AG09319 (cell line): ENCODE data around the gene ECM1.
A peak's percentile ranks its signal among the peaks of the same experiment; 100 is the strongest.

ENCODE experiments used
- DNase-seq: peaks from one replicate; pipeline ENCODE4 v3.0.0-alpha.2; 2010; ENCODE audit warnings: low read depth; ENCODE audit errors: extremely low read depth
- TF ChIP-seq, protein P1 (sequence below): IDR thresholded peaks from 2 replicates; pipeline ENCODE4 v1.5.1; 2011; ENCODE audit warnings: low read depth, mild to moderate bottlenecking, inconsistent platforms, low read length, moderate library complexity

Gene ECM1

GRCh38 chr1:150476754-150477153 lies 31.2 kb upstream of the ECM1 start:
- TF ChIP-seq, protein P1, sequence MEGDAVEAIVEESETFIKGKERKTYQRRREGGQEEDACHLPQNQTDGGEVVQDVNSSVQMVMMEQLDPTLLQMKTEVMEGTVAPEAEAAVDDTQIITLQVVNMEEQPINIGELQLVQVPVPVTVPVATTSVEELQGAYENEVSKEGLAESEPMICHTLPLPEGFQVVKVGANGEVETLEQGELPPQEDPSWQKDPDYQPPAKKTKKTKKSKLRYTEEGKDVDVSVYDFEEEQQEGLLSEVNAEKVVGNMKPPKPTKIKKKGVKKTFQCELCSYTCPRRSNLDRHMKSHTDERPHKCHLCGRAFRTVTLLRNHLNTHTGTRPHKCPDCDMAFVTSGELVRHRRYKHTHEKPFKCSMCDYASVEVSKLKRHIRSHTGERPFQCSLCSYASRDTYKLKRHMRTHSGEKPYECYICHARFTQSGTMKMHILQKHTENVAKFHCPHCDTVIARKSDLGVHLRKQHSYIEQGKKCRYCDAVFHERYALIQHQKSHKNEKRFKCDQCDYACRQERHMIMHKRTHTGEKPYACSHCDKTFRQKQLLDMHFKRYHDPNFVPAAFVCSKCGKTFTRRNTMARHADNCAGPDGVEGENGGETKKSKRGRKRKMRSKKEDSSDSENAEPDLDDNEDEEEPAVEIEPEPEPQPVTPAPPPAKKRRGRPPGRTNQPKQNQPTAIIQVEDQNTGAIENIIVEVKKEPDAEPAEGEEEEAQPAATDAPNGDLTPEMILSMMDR, result no peak
- DNase-seq, result no peak

GRCh38 chr1:150477320-150477719 lies 30.6 kb upstream of the ECM1 start:
- TF ChIP-seq, protein P1, result no peak
- DNase-seq, result no peak

DNA sequence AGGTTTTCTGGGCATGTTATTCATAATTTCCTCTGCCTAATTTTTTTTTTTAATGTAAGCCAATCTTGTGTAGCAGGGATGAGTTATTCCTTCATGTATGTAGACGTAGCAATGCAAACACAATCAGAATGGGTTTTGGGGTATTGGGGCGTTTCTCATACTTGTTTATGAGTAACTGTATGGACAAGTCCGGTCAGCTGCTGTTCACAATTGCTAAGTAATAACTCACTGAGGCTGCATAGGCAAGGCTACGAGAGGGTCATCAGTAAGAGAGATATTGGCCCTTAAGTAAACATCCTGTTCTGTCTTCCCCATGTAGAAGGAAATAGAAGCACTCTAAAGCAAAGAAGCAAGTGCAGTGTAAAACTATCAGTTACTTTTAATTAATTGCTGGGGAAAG lies 30.2 kb upstream of the ECM1 start:
- TF ChIP-seq, protein P1, result no peak
- DNase-seq, result no peak

DNA sequence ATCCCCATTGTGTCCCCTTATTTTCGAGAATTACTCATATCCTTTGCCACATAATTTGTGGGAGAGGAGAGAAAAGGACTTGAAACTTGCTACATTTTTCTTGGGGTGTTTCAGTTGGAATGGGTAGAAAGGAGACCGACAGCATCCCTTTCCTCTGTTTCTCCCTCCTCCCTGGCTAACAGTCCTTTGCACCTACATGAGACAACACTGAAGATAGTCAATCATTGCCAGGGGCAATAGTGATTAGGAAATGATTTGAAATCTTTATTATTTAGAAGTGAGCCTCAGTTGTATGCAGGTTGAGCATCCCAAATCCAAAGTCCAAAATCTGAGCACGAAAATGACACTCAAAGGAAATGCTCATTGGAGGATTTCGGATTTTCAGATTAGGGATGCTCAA lies 28.5 kb upstream of the ECM1 start:
- TF ChIP-seq, protein P1, result no peak
- DNase-seq, result no peak

DNA sequence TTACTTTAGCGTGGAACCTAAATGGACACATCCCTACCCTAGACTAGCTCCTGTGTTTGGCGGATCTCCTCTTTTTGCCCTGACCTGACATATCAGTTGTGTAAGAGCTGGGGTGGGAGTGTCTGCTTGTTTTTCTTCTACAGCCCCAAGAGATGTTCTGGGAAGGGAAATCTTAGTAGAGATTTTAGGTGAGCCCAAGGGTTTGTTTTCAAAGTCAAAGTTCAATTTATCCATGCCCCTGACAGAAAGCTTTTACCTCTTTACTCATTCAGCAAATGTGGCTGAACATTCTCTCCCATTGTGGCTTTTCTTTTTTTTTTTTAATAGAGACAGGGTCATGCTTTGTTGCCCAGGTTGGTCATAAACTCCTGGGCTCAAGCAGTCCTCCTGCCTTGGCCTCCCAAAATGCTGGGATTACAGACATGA lies 28.0 kb upstream of the ECM1 start:
- no peak for DNase-seq
- TF ChIP-seq, protein P1, result no peak

DNA sequence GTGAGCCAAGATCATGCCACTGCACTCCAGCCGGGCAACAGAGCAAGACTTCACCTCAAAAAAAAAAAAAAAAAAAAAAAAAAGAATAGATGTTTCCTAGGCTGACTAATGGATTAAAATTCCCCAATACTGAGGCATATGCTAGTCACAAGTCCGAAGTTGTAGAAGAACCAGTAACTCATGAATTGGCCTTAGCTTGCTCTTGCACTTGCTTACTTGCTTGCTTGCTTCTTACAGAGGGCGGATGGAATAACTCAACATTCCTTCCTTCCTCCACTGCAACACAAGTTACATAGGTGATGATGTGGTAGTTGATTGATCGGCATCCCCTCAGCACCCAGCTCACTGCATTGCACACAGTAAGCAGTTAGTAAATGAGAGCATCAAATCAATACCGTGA lies 23.5 kb upstream of the ECM1 start:
- no peak for DNase-seq
- TF ChIP-seq, protein P1, result no peak

DNA sequence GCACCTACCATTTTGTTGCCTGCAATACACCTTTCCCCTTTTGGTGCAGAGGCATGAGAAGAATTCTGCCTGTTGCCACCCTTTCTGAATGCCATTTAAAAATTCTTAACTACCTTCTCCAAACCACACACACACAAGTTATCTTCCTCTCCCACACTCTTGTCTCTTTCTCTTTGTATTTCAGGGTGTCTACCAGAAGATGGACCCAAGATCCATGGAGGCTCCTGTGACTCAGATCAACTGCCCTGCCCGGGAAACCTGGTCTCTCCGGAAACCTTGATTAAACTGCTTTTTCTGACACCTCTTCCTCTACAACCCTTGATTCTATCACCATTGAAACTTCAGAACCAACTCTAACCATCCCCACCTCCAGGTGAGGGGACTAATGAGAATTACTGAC lies 23.0 kb upstream of the ECM1 start:
- no peak for DNase-seq
- TF ChIP-seq, protein P1, result peak; percentile 42
